Spleen (tissue), 7 donors: ENCODE measurements around the gene NKD1.

Experiments
- CTCF ChIP-seq, 11 experiments: fragments of 200-600 bp in 7 of 11; fragments of 450-650 bp in 4 of 11; sonication (generic) in 4 of 11; IDR thresholded peaks in 8 of 11; conservative IDR thresholded peaks in 3 of 11; 1 replicate in 7 of 11; 2 replicates in 4 of 11; pipeline versions ENCODE4 v1.4.0 to v1.8.0; 2016 to 2021; ENCODE audit warnings: antibody characterized with exemption in 11 of 11, inconsistent platforms in 4 of 11, mild to moderate bottlenecking in 1 of 11
- POLR2A ChIP-seq, 3 donors: fragments of 450-650 bp; IDR thresholded peaks; one replicate each; pipeline ENCODE4 v1.5.1; 2017; ENCODE audit warnings: antibody characterized with exemption in 3 of 3, mild to moderate bottlenecking in 1 of 3
- donor health status: DM: no; HTN: no; CAD: no; lungs with moderate emphysema.
- donor health status: DM: no; HTN: no; CAD: no.
- donor health status: DM: no; HTN: no; CAD: no.

DNA sequence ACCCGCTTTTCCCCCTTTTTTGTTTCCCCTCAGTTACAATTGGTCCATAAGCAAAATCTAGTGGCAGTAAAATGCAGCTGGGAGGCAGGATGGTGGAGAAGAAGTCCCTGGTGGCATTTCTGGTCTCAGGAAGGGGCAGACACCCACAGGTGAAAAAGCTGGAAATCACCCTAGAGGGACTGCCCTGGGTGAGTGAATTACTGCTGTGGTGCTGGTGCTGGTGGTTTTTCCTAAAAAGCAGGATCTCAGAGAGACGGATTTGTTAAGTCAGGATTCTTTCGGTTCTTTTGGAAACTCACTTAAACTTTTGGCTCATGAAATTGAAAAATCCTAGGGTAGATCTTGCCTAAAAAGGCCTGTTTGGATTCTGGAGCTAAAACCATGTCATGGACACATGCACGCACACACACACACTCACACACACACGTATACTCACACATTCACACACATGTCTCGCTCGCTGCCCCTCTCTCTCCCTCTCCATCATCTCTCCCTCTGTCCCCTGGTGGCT, 65.8 kb downstream of the NKD1 start:
- TF ChIP-seq POLR2A (IDR thresholded peaks at IDR 0.05): no peak
- TF ChIP-seq CTCF (IDR thresholded peaks at IDR 0.05 in 8 of 11, conservative IDR thresholded peaks at IDR 0.05 in 3 of 11): no peak
